GM12801 (cell line): ENCODE measurements around the gene TBC1D8.

Experiments used
- TF ChIP-seq, protein P1 (sequence below): IDR thresholded peaks from one replicate; pipeline ENCODE4 v1.5.1; 2011; ENCODE audit warnings: control low read depth; ENCODE audit not compliant: insufficient read length; ENCODE audit errors: extremely low read depth

The TBC1D8 gene

GRCh38 chr2:101140978-101141655 lies 10.1 kb downstream of the TBC1D8 start:
- TF ChIP-seq, protein P1, sequence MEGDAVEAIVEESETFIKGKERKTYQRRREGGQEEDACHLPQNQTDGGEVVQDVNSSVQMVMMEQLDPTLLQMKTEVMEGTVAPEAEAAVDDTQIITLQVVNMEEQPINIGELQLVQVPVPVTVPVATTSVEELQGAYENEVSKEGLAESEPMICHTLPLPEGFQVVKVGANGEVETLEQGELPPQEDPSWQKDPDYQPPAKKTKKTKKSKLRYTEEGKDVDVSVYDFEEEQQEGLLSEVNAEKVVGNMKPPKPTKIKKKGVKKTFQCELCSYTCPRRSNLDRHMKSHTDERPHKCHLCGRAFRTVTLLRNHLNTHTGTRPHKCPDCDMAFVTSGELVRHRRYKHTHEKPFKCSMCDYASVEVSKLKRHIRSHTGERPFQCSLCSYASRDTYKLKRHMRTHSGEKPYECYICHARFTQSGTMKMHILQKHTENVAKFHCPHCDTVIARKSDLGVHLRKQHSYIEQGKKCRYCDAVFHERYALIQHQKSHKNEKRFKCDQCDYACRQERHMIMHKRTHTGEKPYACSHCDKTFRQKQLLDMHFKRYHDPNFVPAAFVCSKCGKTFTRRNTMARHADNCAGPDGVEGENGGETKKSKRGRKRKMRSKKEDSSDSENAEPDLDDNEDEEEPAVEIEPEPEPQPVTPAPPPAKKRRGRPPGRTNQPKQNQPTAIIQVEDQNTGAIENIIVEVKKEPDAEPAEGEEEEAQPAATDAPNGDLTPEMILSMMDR = no peak

DNA sequence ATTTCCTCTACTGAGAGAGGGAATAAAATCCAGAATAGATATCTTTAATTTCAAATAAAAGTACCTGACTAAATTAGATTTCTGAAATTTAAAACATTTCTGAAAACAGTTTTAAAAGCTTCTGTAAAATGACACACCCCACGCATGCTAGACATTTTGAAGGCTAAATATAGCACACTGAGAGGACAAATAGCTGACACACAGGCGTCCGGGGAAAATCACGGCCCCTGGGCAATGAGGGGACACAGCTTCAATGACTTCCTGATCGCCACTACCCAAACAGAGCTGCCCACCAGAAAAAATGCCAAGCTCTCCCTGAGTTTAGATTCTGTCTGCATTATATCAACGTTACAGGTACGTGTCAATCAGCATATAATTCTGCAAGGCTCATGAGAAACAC lies 10.9 kb downstream of the TBC1D8 start:
- TF ChIP-seq, protein P1 = no peak

DNA sequence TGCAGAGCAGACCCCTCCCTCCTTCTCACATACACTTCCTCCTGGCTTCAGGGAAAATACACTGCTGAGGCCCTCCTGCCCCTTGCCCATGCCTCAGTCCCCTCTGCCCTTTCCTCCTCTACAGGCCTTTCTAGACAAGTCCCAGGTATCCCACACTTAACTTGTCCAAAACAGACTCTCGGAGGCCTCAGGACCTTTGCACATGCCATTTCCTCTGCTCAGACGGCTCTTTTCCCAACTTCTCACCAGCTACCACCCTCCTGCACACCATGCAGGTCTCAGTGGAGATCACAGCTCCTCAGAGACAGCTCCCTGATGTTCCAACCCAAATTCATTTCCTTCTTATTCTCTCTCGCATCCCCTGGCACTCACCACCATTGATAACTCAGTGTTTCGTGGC lies 11.7 kb downstream of the TBC1D8 start:
- TF ChIP-seq, protein P1 = no peak

DNA sequence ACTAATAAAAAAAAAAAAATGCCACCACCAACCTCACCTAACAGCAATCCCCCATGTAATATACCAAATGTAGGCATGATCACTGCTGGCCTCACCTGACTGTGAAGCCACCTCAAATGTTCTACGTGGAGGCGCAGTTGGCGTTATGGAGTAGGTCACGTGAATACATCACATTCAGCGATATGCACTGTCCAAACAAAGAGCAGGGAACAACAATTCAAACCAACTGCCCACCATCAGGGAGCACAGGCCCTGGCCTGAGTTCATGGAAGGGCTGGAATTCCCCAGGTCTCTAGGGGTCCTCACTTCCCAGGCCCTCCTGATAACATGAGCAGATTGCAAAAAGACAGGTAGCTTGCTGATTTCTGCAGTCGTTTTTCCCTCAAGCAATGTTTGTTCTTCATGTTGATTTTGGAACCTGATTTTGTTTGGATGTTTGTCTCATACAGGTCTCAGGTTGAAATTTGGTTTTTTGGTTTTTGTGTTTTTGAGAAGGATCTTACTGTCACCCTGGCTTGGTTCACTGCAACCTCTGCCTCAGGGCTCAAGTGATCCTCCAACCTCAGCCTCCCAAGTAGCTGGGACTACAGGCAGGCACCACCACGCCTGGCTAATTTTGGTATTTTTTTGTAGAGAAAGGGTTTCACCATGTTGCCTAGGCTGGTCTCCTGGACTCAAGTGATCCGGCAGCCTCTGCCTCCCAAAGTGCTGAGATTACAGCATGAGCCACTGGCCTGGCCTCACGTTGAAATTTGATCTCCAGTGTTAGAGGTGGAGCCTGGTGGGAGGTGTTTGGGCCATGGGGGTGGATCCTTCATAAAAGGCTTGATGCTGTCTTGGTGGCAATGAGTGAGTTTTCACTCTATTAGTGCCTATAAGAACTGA lies 15.5 kb downstream of the TBC1D8 start:
- TF ChIP-seq, protein P1 = no peak

- TF ChIP-seq, protein P1 = no peak
These were observed 17.6 kb downstream of the TBC1D8 start for GRCh38 chr2:101133492-101134100.

GRCh38 chr2:101132202-101132601 lies 19.0 kb downstream of the TBC1D8 start:
- TF ChIP-seq, protein P1 = no peak

- TF ChIP-seq, protein P1 = no peak
These were observed 21.1 kb downstream of the TBC1D8 start for GRCh38 chr2:101130081-101130480.
